GM21423 (cell line): Measurements from ENCODE around the gene COMMD4.
"Not testable (repeated sequence)": the region's sequence is repeated elsewhere in the genome, so short reads cannot be mapped to it uniquely, and the experiment has no call there.

Experiments used
- ATAC-seq: cut with Tn5 transposase; IDR thresholded peaks from one replicate; pipeline ENCODE4 v1.9.1; 2021; ENCODE audit warnings: mild to moderate bottlenecking, moderate library complexity; ENCODE audit not compliant: unreplicated experiment

The COMMD4 gene

GRCh38 chr15:75329571-75329970, 6.3 kb upstream of the COMMD4 start:
- no peak for ATAC-seq

- not testable (repeated sequence) for ATAC-seq
Measured at GRCh38 chr15:75332093-75332492, 3.8 kb upstream of the COMMD4 start.

GRCh38 chr15:75333654-75334419, 2.0 kb upstream of the COMMD4 start:
- not testable (repeated sequence) for ATAC-seq

GRCh38 chr15:75335313-75335704, 554 bp upstream of the COMMD4 start:
- ATAC-seq: no peak

GRCh38 chr15:75338661-75339240, 2.9 kb downstream of the COMMD4 start:
- ATAC-seq: no peak

GRCh38 chr15:75339531-75340240, 3.8 kb downstream of the COMMD4 start:
- no peak for ATAC-seq

GRCh38 chr15:75342221-75342620, 6.4 kb downstream of the COMMD4 start:
- ATAC-seq: no peak

- not testable (repeated sequence) for ATAC-seq
Measured at GRCh38 chr15:75343953-75344352, 8.1 kb downstream of the COMMD4 start.

- ATAC-seq: no peak
Measured at GRCh38 chr15:75346796-75347221, 10.9 kb downstream of the COMMD4 start, which contains the start of gene NEIL1. NEIL1 (plus strand) TSS chr15:75347039; CDS start chr15:75348906, 1,867 bp downstream.

GRCh38 chr15:75347222-75348033, 11.6 kb downstream of the COMMD4 start:
- peak; percentile 54 for ATAC-seq

- no peak for ATAC-seq
Measured at GRCh38 chr15:75348034-75348561, 12.2 kb downstream of the COMMD4 start.

GRCh38 chr15:75348562-75349350, 12.9 kb downstream of the COMMD4 start:
- ATAC-seq: no peak

GRCh38 chr15:75349351-75349669, 13.4 kb downstream of the COMMD4 start:
- ATAC-seq: not testable (repeated sequence)

GRCh38 chr15:75349851-75350588, 14.2 kb downstream of the COMMD4 start:
- ATAC-seq: peak; percentile 58

- ATAC-seq: no peak
Measured at GRCh38 chr15:75350601-75351361, 14.9 kb downstream of the COMMD4 start.

GRCh38 chr15:75352186-75353080, 16.6 kb downstream of the COMMD4 start:
- ATAC-seq: no peak

- ATAC-seq: no peak
Measured at GRCh38 chr15:75353604-75354003, 17.7 kb downstream of the COMMD4 start.

- no peak for ATAC-seq
Measured at GRCh38 chr15:75354454-75354853, 18.6 kb downstream of the COMMD4 start.
